OCI-LY3 (cell line): ENCODE measurements around the gene TFPI.

Experiments
- EZH2phosphoT487 ChIP-seq: fragments of 200-600 bp; shearing (Covaris generic); IDR thresholded peaks from 2 replicates; pipeline ENCODE4 v1.6.1; 2018; ENCODE audit warnings: antibody characterized with exemption, mixed run types, low read depth
- TF ChIP-seq, protein P1 (sequence below): fragments of 200-600, 300-600 bp; sonication (generic); IDR thresholded peaks from 2 replicates; pipeline ENCODE4 v1.5.1; 2014; ENCODE audit warnings: antibody characterized with exemption, low read length, low read depth

- TF ChIP-seq, protein P1, sequence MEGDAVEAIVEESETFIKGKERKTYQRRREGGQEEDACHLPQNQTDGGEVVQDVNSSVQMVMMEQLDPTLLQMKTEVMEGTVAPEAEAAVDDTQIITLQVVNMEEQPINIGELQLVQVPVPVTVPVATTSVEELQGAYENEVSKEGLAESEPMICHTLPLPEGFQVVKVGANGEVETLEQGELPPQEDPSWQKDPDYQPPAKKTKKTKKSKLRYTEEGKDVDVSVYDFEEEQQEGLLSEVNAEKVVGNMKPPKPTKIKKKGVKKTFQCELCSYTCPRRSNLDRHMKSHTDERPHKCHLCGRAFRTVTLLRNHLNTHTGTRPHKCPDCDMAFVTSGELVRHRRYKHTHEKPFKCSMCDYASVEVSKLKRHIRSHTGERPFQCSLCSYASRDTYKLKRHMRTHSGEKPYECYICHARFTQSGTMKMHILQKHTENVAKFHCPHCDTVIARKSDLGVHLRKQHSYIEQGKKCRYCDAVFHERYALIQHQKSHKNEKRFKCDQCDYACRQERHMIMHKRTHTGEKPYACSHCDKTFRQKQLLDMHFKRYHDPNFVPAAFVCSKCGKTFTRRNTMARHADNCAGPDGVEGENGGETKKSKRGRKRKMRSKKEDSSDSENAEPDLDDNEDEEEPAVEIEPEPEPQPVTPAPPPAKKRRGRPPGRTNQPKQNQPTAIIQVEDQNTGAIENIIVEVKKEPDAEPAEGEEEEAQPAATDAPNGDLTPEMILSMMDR = no peak
- no peak for TF ChIP-seq EZH2phosphoT487
These were observed 4.2 kb downstream of the TFPI start for GRCh38 chr2:187549951-187550555.
